Urothelium cell line (cell line): ENCODE data around the gene ARGFX.
"Not testable (repeated sequence)": the region's sequence is repeated elsewhere in the genome, so short reads cannot be mapped to it uniquely, and the experiment has no call there.

ENCODE experiments used
- DNase-seq: peaks from one replicate; pipeline ENCODE4 v3.0.0; 2011; ENCODE audit warnings: low spot score, mixed read lengths
- FAIRE-seq: peaks from 2 replicates; lab custom pipeline; 2011; peaks lifted over from hg19 to GRCh38; lab: Jason Lieb, UNC

Gene ARGFX

DNA sequence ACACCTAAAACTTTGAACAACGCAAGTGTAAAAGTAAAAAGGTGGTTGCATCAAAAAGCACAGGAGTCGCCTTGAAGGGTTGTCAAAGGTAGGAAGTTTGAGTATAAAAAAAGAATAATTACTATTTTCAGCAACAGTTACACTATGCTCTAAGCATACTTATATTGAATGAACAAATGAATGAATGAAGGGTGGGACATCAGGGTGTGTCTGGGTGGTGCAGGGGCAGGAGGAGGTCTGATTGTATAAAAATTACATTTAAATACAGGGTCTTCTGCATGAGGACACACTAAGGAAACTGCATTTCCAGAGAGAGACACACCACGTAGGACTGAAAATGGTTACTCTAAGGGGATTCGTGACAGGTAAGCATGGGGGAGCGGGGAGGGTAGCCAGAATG, at the start of gene ARGFX:
Gene ARGFX, plus strand, starts transcription at position 301 of the 400 bp plus-strand sequence. CDS start 2,765 bp downstream, outside the sequence.
- FAIRE-seq (no peak), DNase-seq (no peak)

DNA sequence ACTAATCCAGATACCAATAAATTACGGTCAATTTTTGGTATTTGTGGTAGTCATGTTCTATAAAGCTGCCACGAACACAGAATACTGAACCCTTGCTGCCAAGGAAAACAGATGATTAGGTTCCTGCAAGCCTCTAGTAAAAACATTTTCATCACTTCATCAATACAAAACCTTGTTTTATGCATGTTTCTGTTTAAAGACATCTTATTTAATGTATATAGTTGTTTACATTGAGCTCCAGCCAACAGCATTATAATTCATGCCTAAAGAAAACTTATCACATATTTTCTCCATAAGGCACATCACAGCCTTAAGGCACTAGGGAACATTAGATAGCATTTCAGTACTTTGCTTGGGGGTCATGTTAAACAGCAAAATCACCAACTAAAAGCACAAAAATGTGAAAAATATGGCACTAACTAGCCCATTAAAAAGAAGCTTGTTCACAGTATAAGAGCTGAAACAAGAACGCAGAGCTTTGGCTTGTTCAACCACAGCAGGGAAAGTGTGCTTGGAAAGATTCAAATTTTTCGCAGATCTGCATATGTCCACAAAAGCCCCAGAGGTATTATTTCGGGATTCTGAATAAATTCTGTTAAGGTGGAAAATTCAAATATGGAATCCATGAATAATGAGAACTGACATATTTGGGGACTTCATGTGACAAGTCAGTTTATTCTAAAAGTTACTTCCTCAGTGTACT, 49.6 kb upstream of the ARGFX start:
- no peak for DNase-seq
- FAIRE-seq = no peak

DNA sequence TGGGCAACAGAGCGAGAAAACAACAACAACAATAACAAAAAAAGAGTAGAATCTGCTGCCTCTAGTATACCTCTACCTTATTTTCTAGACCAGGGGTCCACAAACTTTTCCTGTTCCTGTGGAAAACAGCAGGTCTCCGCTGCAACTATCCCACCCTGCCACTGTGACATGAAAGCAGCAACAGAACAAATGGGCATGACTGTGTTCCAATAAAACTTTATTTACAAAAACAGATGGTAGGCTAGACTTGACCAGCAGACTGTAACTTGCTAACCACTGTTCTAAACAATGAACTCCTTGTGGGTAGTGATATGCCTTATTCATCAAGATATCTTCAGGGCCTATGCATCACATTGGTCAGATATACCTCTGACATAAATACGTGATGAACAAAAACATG, 47.2 kb upstream of the ARGFX start:
- FAIRE-seq = no peak
- no peak for DNase-seq

- no peak for FAIRE-seq
- DNase-seq = peak; percentile 17
Measured at GRCh38 chr3:121529308-121529707, 38.4 kb upstream of the ARGFX start.

DNA sequence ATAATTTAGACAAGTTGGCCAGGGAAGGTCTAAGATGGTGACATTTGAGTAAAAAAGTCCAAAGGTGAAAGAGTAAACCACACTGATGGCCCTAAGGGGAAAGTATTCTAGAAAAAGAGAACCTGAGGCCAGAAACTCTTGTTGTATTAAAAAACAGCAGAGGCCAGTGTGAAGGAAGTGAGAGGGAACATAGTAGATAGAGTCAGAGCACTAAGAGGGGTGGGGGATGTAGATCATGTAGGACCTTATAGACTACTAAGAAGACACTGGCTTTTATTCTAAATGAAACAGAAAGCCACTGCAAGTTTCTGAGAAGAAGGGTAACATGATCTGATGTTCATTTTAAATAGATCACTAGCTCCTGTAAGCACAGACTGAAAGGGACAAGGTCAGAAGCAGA, 36.5 kb upstream of the ARGFX start:
- DNase-seq (no peak), FAIRE-seq (no peak)

- no peak for FAIRE-seq
- no peak for DNase-seq
Measured at GRCh38 chr3:121542924-121543323, 24.8 kb upstream of the ARGFX start.

DNA sequence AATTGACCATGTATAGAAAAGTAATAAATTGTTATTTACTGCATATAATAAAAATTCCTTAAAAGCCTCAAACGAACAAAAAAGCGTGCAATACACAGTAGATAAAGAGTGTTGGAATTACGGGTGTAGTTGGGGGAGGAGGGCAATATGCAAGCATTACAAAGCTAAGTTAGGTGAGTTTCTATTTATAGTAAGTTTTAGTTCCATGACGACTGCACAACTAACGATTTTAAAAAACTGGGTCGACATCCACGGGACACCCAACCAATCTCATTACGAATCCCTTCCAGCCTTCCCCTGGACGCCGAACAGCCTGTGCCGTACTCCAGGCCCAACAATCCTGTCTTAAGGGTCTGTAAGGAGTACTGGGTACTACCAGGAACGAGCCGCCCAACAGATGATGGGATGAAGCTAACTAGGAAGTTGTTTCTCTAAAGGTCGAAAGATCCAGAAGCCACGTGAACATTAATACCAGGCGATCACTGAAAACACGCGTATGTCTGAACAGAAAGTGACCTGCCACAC, 22.6 kb upstream of the ARGFX start:
- DNase-seq (no peak), FAIRE-seq (no peak)

- DNase-seq (peak; percentile 92), FAIRE-seq (no peak)
Measured at GRCh38 chr3:121545574-121546455, 21.9 kb upstream of the ARGFX start, which contains the start of gene POLQ. TSS of gene POLQ (minus strand) at chr3:121545988. CDS start at chr3:121545877, 111 bp downstream.

DNA sequence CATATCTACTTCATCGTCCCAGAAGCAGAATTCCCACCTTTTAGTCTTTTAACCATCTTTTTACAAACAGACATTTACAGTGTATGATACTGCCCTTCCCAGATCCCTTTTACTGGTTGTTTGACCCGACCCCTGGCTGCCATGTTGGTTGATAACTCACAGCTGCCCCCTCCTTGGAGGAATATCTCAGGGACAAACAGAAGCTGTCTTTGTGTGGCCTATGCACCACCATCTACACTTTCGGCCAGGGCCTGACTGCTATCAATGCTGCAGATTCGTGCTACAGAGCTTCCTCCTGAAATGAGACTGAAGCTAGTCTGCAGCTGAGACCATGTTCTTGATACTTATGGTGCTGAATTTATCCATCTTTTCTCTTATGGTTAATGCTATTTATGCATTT, 15.4 kb upstream of the ARGFX start:
- peak; percentile 20 for DNase-seq
- no peak for FAIRE-seq

DNA sequence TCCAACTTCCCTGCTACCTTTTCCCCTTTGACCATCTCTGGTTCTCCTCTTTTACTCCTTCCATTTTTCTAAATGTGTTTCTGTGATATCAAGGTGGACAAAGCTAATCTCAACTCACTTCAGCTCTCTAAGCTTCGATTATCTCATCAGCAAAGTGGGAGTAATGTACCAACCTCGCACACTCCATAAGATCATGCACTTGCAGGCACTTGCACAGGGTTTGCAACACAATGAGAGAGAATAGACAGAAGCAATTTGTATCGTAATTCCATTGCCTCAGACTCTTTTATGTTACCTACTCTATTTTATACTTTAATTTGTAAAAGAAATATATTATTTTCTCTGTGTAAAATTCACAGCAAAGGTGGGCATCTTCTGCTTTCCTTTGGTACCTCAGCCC, 15.0 kb upstream of the ARGFX start:
- FAIRE-seq = no peak
- no peak for DNase-seq

GRCh38 chr3:121557426-121557934, 10.3 kb upstream of the ARGFX start:
- no peak for DNase-seq
- no peak for FAIRE-seq

GRCh38 chr3:121562148-121562547, 5.6 kb upstream of the ARGFX start:
- FAIRE-seq (no peak), DNase-seq (no peak)

- DNase-seq (no peak), FAIRE-seq (no peak)
Measured at GRCh38 chr3:121566773-121567172, 976 bp upstream of the ARGFX start.

- DNase-seq (no peak), FAIRE-seq (no peak)
Measured at GRCh38 chr3:121574449-121574848, 6.7 kb downstream of the ARGFX start.

- DNase-seq = no peak
- no peak for FAIRE-seq
Measured at GRCh38 chr3:121581691-121582090, 13.9 kb downstream of the ARGFX start.

GRCh38 chr3:121584418-121584817, 16.7 kb downstream of the ARGFX start:
- DNase-seq (no peak), FAIRE-seq (no peak)

DNA sequence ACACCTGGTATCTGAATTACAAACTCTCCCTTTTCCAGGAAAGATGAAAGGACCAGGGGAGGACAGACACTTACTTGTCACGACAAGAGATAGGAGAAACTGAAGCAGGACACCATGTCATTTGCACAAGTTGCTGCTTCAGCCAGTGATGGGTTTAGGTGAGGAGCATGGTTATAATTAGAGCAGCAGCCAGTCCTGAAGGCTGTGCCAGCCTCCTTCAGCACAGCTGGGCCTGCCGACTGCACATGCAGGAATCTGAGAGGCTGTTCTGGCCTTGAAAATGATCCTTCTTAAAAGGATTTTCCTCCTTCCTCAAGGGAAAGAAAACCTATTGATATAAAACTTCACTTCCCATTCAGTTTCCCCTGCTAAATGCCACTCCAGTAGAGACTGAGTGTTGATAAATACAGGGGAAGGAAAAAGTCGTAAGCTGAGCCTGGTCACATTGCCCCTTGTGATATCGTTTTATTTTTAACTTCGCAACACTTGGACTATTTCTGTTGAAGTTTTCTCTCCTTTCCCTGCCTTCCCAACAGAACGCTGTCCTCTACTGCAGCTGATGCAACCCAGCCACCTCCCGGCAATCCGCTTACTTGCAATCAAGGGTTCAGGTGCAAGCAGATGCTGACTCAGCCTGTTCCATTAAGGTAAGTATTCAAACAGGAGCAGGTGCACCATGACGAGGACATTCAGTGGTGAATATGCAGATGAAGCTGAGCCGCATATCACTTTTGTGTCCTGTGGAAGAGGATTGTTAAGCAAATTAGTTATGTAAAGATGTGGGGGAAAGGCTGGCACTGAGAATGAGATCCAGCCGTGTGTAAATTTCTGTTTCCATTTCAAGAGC, 25.3 kb downstream of the ARGFX start, which contains the start of gene FBXO40:
Gene FBXO40, plus strand, starts transcription at position 524 of the 847 bp plus-strand sequence. CDS start 27,197 bp downstream, outside the sequence.
- FAIRE-seq = no peak
- DNase-seq = no peak

DNA sequence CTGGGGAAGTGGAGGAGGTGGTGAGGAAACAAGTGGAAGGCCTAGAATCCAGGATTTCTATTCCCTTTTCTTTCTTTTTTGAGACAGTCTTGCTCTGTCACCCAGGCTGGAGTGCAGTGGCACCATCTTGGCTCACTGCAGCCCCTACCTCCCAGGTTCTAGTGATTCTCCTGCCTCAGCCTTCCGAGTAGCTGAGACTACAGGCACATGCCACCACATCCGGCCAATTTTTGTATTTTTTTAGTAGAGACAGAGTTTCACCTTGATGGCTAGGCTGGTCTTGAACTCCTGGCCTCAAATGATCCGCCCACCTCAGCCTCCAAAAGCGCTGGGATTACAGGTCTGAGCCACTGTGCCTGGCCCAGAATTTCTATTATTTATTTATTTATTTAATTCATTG, 26.1 kb downstream of the ARGFX start:
- not testable (repeated sequence) for DNase-seq, FAIRE-seq

DNA sequence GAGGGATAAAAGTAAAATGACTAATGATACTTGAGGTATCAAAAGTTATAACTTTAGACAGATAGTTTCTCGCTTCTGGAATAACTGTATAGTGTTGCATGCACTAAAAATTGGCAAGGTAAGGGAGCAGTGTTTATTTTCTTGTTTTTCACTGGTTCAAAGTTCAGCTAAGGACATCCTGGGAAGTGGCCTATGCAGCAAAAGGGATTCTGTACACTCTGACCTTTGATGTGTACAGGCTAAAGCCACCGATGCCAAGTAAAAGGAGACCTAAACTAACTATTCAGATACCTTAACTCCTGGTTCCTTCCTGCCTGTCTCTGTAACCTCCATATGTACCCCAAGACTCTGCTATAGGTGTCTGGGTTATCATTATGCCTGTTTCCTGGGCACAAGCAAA, 27.1 kb downstream of the ARGFX start:
- DNase-seq (no peak), FAIRE-seq (no peak)

- FAIRE-seq = no peak
- DNase-seq = no peak
Measured at GRCh38 chr3:121595765-121596406, 28.1 kb downstream of the ARGFX start.
